Activated CD4-positive, CD25-positive, alpha-beta regulatory T cell treated with anti-CD3 and anti-CD28 coated beads, Interleukin-2, amount 50 U/mL, for 72 hours (primary cell): ENCODE measurements around the gene NUMBL.

Experiments
- DNase-seq: peaks from one replicate; pipeline ENCODE4 v3.0.0; 2021

NUMBL gene

DNA sequence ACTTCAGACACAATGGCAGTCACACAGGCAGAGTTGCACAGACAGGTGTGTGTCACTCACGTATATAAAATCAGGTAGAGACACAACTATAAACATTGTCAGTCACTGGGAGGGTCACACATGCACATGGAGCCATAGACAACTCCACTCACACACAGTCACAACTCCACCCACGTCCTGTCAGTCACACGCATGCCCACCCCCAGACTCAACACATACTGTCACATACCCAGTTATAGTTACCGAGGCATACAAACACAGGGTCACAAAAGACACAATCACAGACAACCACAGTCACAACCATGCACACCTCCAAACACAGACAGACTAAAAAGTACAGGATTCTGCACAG, 1.5 kb downstream of the NUMBL start:
- DNase-seq, result no peak

DNA sequence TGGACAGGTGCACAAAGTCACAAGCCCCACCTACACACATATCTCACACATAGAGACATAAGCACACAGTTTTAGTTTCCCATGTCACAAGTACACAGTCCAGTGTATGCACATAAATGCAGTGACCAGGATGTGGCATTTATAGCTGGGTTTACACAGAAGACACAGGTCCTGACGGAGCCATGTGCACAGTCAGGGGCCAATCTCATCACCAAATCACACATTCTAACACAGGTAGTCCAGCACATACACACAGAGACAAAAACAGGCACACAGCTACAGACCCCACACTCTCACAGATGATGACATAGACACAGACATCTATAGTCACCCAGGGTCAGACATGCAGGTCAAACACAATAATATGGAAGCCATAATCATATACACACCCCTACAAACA, 2.1 kb downstream of the NUMBL start:
- no peak for DNase-seq

DNA sequence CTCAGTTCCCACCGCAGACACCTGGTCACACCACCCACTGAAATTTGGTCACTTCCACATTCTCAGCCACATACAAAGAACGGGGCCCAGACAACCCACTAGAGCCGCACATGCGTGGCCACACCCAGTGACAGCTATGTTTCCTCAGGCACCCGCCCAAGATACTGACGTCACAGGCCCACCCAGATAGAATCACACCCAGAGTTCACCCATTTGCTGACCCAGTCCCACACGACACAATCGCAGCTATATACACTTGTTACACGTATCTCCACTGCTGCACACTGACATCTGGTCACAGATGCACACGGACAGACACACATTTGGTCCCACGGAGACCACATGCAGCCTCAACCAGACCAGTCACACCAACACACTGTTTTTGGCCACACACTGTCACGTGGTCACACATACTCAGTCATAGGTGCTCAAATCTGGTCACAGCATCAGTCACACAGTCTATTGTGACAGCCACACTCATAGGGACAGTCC, 2.9 kb downstream of the NUMBL start:
- DNase-seq, result no peak

DNA sequence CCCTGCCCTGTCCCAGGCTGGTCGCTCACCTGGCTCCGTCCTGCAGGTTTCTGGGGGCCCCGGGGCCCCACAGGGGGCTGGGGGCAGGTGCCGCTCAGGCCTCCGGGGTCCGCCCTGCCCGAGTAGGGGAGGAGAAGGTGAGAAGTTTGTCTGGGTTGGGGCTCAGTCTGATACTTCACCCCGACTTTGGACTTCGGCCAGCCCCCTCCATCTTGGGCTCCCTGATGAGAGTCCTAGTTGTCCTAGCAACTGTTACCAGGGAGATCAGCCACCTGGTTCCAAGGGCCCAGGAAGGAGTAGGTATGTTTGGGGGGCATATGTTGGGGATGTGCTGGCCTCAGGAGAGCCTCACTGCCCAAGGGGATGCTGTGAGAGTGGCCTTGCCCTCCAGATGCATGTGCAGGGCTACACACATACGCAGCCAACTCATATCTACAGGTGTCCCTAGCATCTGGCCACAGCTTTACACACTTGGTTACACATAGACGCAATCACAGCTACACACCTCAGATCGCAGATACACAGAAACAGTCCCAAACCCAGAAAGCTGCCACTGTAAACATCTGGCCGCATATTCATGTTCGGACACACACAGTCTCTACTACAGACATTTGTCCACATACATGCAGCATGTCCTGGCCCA, 3.4 kb downstream of the NUMBL start:
- no peak for DNase-seq

DNA sequence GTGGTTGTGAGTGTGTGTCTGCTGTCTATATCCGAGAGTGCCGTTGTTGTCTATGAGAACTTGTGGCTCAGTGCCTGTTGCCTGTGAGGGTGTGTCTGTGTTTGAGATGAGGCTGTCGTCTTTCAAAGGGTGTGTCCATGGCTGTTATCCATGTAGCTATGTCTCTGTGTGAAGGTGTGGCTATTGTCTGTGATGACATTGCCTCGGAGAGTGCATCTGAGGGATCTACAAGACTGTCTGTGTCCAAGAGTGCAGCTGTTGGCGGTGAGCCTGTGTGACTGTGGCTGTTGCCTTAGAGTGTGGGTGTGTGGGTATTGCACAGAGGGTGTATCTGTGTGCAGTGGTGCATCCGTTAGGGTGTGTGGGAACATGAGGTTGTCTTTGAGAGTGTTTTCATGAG, 4.9 kb downstream of the NUMBL start:
- DNase-seq, result no peak

DNA sequence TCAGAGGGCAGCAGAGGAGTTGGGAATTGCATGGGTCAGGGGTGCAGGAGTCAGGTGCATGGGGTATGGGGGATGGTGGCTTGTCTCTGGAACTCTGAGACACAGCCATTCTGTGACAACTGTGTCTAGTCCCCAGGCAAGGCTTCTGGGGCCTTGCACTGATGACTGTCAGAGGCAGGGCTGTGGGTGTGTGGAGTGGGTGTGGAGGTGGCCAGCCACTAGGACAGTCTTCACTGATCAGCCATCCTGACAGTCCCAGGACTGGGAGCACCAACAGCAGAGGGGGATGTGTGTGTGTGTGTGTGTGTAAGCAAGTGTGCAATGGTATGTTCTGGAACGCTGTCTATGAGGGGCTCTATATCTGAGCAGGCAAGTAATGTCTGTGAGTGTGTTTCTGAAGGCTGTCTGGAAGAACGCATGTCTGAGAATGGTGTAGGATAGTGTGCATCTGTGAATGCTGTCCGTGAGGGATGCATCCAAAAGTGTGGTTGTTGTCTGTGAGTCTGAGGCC, 5.4 kb downstream of the NUMBL start:
- DNase-seq, result no peak

DNA sequence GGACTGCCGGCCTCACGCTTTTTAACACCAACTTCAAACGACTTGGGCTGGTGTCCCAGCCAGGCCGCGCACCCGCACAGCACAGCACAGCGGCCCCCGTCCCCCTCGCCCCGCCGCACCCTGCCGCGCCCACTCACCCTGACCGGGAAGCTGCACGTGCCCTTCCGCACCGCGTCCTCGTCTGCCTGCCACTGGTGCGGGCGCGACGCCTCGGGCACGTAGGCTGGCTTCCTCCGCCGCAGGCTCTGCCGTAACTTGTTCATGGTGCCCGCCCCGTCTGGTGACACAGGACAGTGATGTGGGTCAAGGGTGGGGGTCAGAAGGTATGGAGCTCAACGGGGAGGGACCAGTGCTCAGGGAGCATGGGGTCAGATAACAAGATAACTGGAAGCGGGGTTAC, 6.2 kb downstream of the NUMBL start:
- no peak for DNase-seq

DNA sequence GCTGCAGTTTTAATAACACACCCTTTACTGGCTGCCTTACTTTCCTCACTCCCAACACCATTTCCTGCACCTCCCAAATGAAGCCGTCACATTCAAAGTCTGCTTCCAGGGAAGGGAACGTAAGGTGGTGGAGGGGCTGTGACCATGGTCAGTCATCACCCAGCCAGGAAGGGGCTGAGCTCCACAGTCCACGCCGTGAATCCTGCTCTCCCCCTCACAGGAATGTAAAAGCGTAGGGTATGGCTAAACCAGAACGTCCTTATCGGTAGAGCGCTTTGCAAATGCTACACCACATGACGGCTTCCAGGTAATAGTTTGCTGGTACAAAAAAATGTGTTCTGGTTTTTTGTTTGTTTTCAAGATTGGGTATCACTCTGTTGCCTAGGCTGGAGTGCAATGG, 7.0 kb downstream of the NUMBL start:
- DNase-seq, result no peak

DNA sequence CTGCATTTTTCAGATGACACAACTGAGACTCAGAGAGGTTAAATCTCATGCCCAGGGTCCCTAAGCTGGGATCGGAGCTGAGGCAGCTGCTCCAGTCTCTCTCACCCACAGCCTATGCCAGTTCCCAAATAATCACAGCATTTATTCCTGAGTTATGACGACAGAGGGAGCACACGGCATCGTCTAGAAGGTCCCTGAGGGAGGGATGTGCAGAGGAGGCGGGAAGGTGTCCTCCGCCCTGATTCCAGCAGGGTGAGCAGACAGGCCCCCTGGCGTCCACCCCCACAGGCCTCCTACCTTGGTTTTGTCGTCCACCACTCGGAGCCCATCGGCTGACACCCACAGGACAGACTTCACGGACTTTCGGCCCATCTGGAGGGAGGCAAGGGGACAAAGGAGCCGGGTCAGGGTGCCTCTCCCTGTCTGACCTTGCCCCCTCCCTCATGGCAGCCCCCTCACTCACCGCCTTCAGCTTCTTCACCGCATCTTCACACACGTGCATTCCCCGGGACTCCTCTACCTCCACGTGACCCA, 8.0 kb downstream of the NUMBL start:
- no peak for DNase-seq

DNA sequence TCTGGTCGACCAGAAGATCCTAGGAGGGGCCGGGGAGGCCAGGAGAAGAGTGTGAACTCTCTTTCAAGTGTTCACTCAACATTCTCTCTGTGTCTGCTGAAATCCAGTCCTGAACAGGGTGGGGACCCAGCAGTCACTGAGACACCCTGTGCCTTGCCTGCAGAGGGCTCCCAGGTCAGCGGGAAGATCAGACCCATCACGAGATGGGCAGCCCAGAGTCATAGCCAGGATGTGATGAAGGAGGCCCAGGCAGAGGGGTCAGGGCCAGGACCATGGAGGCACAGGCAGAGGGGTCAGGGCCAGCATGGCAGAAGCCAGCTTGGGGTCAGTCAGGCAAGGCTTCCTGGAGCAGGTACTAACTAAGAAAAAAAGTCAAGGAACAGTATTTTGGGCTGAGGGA, 9.4 kb downstream of the NUMBL start:
- no peak for DNase-seq

DNA sequence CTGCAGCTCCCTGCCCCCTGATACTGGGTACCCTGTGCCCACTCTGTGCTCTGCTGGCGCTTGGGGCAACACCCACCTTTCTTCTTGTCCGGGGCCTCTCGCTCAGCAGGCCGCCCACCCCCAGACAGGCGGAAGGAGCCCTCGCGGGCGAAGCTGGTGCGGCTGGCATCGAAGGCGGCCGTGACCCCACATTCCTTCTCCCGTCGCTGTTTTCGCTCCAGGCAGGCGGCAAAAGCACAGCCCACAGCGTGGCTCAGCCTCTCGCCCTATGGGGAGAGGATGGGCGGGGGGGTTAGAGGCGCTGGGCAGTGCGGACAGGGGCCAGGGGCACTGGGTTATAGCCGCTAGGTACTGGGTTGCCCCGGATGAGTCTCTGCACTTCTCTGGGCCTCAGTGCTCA, 13.3 kb downstream of the NUMBL start:
- DNase-seq, result no peak

DNA sequence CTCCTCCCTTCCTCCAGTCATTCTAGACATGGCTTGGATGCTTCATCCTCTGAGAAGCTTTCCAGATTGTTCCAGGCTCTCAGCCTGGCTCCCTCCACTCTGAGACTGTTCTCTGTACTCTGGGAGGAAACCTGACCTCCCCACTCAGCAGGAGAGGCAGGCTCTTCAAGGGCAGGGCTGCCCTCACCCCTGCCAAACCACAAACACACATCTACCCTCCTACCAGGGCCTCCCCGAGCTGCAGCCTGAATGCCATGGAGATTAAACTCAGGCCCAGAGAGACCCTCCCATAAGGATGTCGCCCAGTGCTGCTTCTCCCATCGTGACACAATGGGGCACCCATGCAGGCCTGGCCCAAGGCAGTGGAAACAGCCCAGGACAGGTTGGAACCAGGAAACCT, 16.2 kb downstream of the NUMBL start:
- no peak for DNase-seq

DNA sequence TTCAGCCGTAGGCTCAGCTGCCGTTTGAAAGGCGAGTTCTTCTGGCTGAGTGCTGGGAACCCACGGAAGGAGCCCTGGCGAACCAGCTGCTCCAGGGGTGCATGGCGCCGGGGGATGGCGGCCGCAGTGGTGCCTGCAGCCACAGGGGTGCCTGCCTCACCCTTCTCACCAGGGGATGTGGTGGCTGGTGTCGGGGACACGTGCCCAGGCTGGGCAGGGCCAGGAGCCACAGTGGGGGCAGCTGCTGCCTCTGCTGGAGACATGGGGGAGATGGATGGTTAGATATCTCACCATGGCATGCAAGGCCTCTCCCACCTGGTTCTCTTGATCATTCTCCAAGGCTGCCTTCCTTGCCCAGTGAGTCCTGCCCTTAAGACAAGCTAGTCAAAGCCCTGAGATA, 17.1 kb downstream of the NUMBL start:
- DNase-seq, result no peak

DNA sequence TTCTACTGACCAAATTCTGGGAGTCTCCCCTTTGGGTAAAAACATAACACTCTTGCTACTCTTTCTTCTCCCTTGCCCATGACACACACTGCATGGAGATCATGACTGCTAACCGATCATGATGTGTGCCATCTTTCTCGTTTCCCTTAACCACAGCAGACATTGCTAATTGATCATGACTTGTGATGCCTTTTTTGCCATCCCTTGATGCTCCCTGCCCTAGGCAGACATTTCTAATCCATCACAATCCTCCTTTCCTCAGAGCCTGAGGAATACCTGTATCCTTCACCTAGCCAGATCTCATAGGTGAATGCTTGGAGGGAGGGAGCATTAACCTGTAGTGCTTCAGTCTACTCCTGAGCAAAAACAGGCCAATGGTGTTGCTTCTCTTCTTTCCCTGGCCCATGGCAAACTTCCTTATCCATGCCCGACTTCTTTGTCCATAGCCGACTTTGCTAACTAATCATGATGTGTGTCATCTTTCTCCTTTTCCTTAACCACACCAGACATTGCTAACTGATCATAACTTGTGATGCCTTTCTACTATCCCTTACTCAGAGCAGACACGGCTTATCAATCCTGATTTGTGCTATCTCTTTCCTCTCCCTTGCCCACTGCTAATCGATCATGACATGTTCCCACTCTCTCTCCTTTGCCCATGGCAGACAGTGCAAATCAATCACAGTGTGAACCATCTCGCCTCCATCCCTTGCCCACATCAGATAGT, 17.7 kb downstream of the NUMBL start:
- DNase-seq, result no peak

DNA sequence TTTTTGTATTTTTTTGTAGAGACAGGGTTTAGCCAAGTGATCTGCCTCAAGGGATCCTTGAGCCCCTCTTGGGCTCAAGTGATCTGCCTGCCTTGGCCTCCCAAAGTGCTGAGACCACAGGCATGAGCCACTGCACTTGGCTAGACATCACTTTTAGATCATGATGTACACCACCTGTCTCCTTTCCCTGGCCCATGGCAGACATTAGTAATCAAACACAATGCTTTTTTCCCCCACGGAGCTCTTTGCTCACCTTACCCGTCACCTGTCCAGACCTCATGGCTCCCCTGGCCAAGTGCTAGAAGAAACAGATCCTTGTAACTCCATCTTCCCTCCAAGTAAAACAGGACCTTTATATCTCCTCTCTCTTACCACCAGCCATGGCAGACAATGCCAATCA, 18.4 kb downstream of the NUMBL start:
- no peak for DNase-seq

DNA sequence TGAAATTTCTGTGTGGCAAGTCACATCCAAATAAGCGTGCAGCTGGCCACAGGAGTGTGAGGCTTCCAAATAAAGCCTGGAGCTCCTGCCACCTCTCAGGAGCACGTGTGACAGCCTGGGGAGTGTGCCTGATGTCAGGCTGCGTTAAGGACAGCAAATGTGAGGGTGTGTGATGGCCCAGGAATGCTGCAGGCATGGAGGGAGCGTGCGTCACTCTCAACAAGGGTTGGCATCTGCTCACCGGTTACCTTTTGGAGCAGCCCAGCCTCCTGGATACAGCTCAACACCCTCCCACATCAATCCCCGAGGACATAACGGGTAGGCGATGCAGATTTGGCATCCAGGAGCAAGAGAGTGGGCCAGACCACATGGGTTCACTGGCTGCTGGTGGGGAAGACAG, 19.0 kb downstream of the NUMBL start:
- no peak for DNase-seq

DNA sequence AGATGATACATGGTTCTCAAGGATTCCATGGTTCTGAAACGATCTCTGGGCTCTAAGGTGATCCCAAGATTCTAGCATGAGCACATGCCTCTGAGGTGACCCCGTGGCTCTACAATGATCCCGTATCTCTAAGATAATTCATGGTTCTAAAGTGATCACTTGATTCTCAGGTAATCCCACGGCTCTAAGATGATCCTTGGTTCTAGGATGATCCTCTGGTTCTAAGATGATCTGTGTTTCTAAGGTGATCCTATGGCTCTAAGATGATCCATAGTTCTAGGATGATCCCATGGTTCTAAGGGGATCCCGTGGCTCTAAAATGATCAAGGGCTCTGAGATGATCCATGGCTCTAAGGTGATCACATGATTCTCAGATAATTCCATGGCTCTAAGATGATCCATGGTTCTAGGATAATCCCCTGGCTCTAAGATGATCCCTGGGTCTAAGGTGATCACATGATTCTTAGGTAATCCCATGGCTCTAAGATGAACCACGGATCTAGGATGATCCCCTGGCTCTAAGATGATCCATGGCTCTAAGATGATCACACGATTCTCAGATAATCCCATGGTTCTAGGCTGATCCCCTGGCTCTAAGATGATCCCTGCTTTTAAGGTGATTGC, 21.3 kb downstream of the NUMBL start:
- no peak for DNase-seq

DNA sequence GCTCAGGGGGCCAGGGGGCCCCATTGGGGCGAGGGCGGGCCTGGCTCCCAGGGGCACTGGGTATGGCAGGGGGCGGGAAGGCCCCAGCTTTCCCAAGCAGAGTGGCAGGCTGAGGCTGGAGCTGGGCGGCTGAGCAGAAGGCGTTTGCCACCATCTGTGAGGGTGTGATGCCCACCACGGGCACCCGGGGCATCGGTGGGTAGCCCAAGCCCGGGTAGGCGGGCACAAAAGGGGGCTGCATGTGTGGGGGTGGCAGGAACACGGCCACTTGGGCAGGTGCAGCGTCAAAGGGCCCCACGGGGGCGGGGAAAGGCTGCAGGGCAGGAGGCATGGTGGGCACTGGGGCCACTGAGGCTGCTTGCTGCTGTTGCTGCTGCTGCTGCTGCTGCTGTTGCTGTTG, 22.8 kb downstream of the NUMBL start:
- DNase-seq, result no peak

DNA sequence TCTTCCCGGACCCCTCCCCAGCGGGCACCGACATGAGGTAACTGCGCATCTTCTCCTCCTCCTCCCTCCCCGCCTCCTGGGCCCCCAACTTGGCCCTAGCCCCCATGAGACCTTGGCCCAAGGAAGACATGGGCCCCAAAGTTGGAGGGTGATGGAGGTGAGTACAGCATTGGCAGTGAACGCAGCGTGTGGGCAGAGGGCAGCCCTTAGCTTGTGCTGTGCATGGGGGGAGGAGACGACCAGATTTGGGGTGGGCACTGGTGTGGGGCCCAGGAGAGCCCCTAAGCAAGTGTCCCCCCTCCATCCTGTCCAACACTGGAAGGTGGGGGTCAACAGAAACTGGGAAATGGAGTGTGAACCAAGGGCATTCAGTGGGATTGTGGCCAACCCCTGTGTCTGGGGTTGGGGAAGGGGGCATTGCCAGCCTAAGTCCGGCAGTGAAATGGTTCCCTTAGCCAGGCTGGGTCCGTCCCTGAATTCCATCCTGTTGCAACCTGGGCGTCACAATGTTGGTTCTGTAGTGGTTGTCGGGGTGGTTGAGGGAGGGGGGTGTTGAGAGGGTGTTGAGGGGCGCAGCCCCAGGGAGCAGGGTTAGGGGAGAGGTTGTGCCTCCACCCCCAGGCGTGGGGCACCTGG, 23.5 kb downstream of the NUMBL start:
- DNase-seq, result no peak

DNA sequence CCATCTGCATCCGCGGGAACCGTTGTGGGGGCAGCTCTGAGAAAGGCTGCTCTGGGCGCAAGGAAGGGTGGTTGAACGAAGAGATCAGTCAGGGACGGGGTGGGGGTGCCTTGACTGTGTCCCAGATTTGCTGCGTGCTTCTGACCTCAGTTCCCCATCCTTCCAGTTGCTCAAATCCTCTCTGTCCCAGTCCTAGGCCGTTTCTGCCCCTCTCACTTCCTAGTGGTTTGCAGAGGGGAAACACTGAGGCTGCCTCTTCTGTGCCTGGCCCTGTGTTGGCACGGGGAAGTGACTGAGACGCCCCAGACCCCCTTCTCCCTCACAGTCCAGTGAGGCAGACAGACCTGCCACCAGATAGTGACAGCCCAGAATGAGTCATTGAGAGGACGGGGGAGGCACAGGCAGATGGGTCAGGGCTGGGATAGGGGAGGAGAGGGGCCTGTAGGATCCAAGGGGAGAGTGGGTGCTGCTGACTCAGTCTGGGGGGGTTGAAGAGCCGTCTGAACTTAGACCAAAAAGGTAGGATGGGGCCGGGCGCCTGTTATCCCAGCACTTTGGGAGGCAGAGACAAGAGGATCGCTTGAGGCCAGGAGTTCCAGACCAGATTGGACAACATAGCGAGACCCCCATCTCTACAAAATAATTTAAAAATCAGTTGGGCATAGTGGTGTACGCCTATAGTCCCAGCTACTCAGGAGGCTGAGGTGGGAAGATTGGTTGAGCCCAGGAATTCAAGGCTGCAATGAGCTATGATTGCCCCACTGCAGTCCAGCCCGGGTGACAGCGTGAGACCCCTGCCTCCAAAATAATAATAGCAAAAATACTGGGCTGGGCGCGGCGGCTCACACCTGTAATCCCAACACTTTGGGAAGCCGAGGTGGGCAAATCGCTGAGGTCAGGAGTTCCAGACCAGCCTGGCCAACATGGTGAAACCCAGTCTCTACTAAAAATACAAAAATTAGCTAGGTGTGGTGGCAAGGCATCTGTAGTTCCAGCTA, 26.5 kb downstream of the NUMBL start:
- DNase-seq, result no peak

DNA sequence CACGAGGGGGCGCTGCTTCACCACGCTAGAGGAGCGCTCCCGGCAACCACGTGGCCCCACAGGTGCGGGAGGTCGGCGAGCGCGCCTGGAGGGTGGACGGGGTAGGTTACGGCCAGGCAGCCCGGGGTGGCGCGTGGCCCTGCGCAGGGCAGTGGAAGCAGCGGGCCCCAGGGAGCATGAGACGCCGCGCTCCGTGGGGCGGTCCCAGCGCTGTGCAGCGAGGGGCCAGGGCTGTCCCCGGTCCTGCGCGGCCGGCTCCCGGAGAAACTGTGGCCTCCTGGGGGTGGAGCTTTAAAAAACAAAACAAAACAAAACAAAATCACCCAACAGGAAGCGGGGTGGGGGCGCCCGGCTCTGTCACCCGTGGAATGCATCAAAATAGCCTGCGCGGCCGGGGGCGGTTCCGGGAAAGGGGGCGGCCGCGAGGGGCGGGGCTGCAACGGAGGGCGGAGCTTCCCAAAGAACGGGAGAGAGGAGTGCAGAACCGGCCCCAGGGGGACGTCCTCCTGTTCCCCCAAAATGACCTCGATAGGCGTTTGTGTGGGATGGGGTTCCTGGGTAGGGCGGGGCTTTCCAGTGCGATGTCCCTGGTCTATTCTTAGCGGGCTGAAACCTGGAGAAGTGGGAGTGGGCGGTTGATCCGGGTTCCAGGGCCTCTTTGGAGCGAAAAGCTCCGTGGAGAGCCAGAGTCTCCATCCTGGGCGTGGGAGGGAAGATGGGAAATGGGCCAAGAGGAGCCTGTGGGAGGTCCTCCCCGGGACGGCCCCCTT, 27.3 kb downstream of the NUMBL start:
- peak; percentile 97 for DNase-seq
